HepG2 (cell line): ENCODE results near the gene MEIG1. TPM values are rescaled to one million over a fixed set of nuclear protein-coding genes. Genes with fewer than 3 reads are reported as not detected.

ENCODE experiments used
- ELK4 ChIP-seq: sonication (generic); formaldehyde crosslinking; IDR thresholded peaks from 2 replicates; pipeline ENCODE4 v1.9.0; 2021; ENCODE audit warnings: missing genetic modification reagents, borderline replicate concordance
- GLI4 ChIP-seq: sonication (generic); formaldehyde crosslinking; IDR thresholded peaks from 2 replicates; pipeline ENCODE4 v1.5.1; 2020; ENCODE audit warnings: missing genetic modification reagents, mild to moderate bottlenecking, moderate library complexity, borderline replicate concordance
- MLLT10 ChIP-seq: sonication (generic); formaldehyde crosslinking; IDR thresholded peaks from 2 replicates; pipeline ENCODE4 v1.4.0; 2020; ENCODE audit warnings: missing genetic modification reagents
- REXO4 ChIP-seq: sonication (generic); formaldehyde crosslinking; IDR thresholded peaks from 2 replicates; pipeline ENCODE4 v1.8.0; 2022; ENCODE audit warnings: missing genetic modification reagents, mild to moderate bottlenecking, borderline replicate concordance
- RXRB ChIP-seq: IDR thresholded peaks from 2 replicates; pipeline ENCODE4 v1.6.1; 2016; ENCODE audit warnings: borderline replicate concordance, missing genetic modification reagents, missing compliant biosample characterization
- SOX5 ChIP-seq: IDR thresholded peaks from 2 replicates; pipeline ENCODE4 v1.6.1; 2016; ENCODE audit warnings: borderline replicate concordance
- SP1 ChIP-seq, 2 experiments: fragments of 450-650 bp in 1 of 2; sonication (generic) in 1 of 2; formaldehyde crosslinking in 1 of 2; IDR thresholded peaks; 2 replicates each; pipeline versions ENCODE4 v1.4.0 to v1.6.1; 2016 to 2020; ENCODE audit warnings: missing genetic modification reagents in 1 of 2
- STAG1 ChIP-seq: sonication (generic); formaldehyde crosslinking; IDR thresholded peaks from 2 replicates; pipeline ENCODE4 v1.4.0; 2020; ENCODE audit warnings: missing genetic modification reagents
- TOE1 ChIP-seq: sonication (generic); formaldehyde crosslinking; IDR thresholded peaks from 2 replicates; pipeline ENCODE4 v1.4.0; 2020; ENCODE audit warnings: mild to moderate bottlenecking, missing genetic modification reagents
- ZNF232 ChIP-seq: sonication (generic); formaldehyde crosslinking; IDR thresholded peaks from 2 replicates; pipeline ENCODE4 v1.4.0; 2020; ENCODE audit warnings: missing genetic modification reagents, borderline replicate concordance
- ZNF329 ChIP-seq: sonication (generic); formaldehyde crosslinking; IDR thresholded peaks from 2 replicates; pipeline ENCODE4 v1.9.0; 2021; ENCODE audit warnings: low read depth, mild to moderate bottlenecking, missing genetic modification reagents
- ZNF354B ChIP-seq: sonication (generic); formaldehyde crosslinking; IDR thresholded peaks from 2 replicates; pipeline ENCODE4 v1.8.0; 2022; ENCODE audit warnings: mild to moderate bottlenecking, missing genetic modification reagents
- ZNF570 ChIP-seq: sonication (generic); formaldehyde crosslinking; IDR thresholded peaks from 2 replicates; pipeline ENCODE4 v1.4.0; 2020; ENCODE audit warnings: mild to moderate bottlenecking, missing genetic modification reagents, borderline replicate concordance
- ZXDC ChIP-seq: sonication (generic); formaldehyde crosslinking; IDR thresholded peaks from 2 replicates; pipeline ENCODE4 v1.5.0; 2020; ENCODE audit warnings: mild to moderate bottlenecking, missing genetic modification reagents
- polyA plus RNA-seq, 8 experiments: library from polyadenylated mRNA; depleted of rRNA in 3 of 8; stranded (reverse) in 7 of 8; unstranded in 1 of 8; fragments of >200 nt; fragmentation: Illumina TruSeq in 4 of 8; extraction: Trizol in 4 of 8; gene quantifications; 2 replicates each; pipeline versions ENCODE4 v1.2.1 to v1.2.3, GENCODE V29; 2011 to 2016; ENCODE audit warnings: low read depth in 4 of 8, missing spikeins in 1 of 8, mixed read lengths in 1 of 8; ENCODE audit not compliant: insufficient read depth in 1 of 8
- total RNA-seq, 5 experiments: library from RNA; depleted of rRNA; stranded (reverse); fragments of >200 nt; fragmentation: Illumina TruSeq; extraction: Trizol; gene quantifications; 2 replicates each; pipeline ENCODE4 v1.2.3, GENCODE V29; 2016; ENCODE audit warnings: low read depth in 1 of 5
- TF ChIP-seq, protein P1 (sequence below): sonication (generic); formaldehyde crosslinking; IDR thresholded peaks from 2 replicates; pipeline ENCODE4 v1.5.0; 2020; ENCODE audit warnings: missing genetic modification reagents
- TF ChIP-seq, protein P2 (sequence below): sonication (generic); formaldehyde crosslinking; conservative IDR thresholded peaks from 2 replicates; pipeline ENCODE4 v1.5.0; 2020; ENCODE audit warnings: missing genetic modification reagents
- TF ChIP-seq, protein P3 (sequence below): sonication (generic); formaldehyde crosslinking; conservative IDR thresholded peaks from 2 replicates; pipeline ENCODE4 v1.4.0; 2020; ENCODE audit warnings: missing genetic modification reagents
- TF ChIP-seq, protein P4 (sequence below): sonication (generic); formaldehyde crosslinking; IDR thresholded peaks from 2 replicates; pipeline ENCODE4 v1.4.0; 2020; ENCODE audit warnings: missing genetic modification reagents
- TF ChIP-seq, protein P5 (sequence below): sonication (generic); formaldehyde crosslinking; IDR thresholded peaks from 2 replicates; pipeline ENCODE4 v1.5.0; 2020; ENCODE audit warnings: missing genetic modification reagents, mild to moderate bottlenecking, borderline replicate concordance

MEIG1 gene
- total and polyA plus RNA-seq, 2 of the 13 experiments (the other 11 are each of a cell fraction or from before 2014, with no cell fraction given), result not detected

DNA sequence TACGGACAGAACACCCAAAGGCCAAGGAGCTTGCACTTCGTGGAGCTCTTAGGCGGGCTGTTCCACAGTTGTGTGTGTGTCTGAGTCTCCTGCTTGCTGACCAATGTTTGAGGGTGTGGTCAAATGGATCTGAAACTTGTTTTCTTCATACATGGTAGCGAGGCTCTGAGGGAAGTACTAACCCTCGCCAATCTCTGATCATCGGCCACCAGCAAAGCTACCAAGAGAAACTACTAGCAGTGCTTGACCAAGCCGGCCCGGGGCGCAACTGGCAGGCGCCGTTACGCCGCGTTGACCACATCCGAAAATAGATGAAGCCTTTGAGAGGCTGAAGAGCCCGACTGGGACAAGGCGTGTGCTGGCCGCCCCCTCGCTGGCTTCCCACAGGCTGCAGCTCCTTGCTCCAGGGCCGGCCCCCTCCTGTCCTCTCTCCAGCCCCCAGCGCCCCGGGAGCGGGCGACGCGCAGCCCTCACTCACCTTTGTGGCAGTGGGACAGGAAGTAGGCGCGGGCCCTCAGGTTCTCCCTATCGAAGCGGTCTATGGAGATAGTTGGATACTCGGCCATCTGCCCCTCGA, 5.7 kb upstream of the MEIG1 start (continued):
- no peak for TF ChIP-seq ZNF232 (CRISPR knock-in tag)
- TF ChIP-seq RXRB (CRISPR knock-in tag), result no peak
- TF ChIP-seq GLI4 (CRISPR knock-in tag), result no peak
- TF ChIP-seq TOE1, result no peak
- no peak for TF ChIP-seq ZNF329 (CRISPR knock-in tag)
- TF ChIP-seq, protein P1, sequence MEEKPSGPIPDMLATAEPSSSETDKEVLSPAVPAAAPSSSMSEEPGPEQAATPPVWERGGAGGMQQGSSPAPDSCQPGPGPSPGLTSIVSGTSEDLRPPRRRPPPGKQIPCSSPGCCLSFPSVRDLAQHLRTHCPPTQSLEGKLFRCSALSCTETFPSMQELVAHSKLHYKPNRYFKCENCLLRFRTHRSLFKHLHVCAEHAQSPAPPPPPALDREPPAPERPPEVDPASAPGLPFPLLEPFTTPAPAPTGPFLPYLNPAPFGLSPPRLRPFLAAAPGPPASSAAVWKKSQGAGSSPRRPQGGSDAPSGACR (CRISPR knock-in tag), result no peak
- no peak for TF ChIP-seq ZNF570
- TF ChIP-seq, protein P2, sequence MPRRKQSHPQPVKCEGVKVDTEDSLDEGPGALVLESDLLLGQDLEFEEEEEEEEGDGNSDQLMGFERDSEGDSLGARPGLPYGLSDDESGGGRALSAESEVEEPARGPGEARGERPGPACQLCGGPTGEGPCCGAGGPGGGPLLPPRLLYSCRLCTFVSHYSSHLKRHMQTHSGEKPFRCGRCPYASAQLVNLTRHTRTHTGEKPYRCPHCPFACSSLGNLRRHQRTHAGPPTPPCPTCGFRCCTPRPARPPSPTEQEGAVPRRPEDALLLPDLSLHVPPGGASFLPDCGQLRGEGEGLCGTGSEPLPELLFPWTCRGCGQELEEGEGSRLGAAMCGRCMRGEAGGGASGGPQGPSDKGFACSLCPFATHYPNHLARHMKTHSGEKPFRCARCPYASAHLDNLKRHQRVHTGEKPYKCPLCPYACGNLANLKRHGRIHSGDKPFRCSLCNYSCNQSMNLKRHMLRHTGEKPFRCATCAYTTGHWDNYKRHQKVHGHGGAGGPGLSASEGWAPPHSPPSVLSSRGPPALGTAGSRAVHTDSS (CRISPR knock-in tag), result 0 out of 2 replicates have a peak, but pooled peaks have one; percentile 80
- no peak; the same call in 1 of the 2 replicates for TF ChIP-seq ZXDC (CRISPR knock-in tag)
- no peak for TF ChIP-seq SOX5 (CRISPR knock-in tag)
- TF ChIP-seq, protein P3, sequence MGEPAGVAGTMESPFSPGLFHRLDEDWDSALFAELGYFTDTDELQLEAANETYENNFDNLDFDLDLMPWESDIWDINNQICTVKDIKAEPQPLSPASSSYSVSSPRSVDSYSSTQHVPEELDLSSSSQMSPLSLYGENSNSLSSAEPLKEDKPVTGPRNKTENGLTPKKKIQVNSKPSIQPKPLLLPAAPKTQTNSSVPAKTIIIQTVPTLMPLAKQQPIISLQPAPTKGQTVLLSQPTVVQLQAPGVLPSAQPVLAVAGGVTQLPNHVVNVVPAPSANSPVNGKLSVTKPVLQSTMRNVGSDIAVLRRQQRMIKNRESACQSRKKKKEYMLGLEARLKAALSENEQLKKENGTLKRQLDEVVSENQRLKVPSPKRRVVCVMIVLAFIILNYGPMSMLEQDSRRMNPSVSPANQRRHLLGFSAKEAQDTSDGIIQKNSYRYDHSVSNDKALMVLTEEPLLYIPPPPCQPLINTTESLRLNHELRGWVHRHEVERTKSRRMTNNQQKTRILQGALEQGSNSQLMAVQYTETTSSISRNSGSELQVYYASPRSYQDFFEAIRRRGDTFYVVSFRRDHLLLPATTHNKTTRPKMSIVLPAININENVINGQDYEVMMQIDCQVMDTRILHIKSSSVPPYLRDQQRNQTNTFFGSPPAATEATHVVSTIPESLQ (CRISPR knock-in tag), result no peak
- 0 out of 2 replicates have a peak, but pooled peaks have one; percentile 39 for TF ChIP-seq MLLT10 (CRISPR knock-in tag)
- TF ChIP-seq STAG1, result no peak; the same call in 1 of the 2 replicates
- TF ChIP-seq, protein P4, sequence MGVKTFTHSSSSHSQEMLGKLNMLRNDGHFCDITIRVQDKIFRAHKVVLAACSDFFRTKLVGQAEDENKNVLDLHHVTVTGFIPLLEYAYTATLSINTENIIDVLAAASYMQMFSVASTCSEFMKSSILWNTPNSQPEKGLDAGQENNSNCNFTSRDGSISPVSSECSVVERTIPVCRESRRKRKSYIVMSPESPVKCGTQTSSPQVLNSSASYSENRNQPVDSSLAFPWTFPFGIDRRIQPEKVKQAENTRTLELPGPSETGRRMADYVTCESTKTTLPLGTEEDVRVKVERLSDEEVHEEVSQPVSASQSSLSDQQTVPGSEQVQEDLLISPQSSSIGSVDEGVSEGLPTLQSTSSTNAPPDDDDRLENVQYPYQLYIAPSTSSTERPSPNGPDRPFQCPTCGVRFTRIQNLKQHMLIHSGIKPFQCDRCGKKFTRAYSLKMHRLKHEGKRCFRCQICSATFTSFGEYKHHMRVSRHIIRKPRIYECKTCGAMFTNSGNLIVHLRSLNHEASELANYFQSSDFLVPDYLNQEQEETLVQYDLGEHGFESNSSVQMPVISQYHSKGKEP (CRISPR knock-in tag), result no peak
- TF ChIP-seq ZNF354B (CRISPR knock-in tag), result no peak
- TF ChIP-seq ELK4 (CRISPR knock-in tag), result no peak
- TF ChIP-seq SP1 (IDR thresholded peaks at IDR 0.05), result no peak
- no peak for TF ChIP-seq SP1 (CRISPR knock-in tag; IDR thresholded peaks at IDR 0.05)
- no peak for TF ChIP-seq REXO4
- TF ChIP-seq, protein P5, sequence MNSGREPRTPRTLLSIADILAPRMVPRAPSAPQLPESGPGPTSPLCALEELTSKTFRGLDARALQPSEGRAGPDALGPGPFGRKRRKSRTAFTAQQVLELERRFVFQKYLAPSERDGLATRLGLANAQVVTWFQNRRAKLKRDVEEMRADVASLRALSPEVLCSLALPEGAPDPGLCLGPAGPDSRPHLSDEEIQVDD (CRISPR knock-in tag), result no peak
